Gastrocnemius medialis (tissue), 4 donors: ENCODE data around the gene CACNA2D1. TPM values are rescaled to one million over a fixed set of nuclear protein-coding genes. Genes with fewer than 3 reads are reported as not detected.

Source experiments
- ATAC-seq, 2 donors: fragments of 150-250 bp; one replicate each; pipeline ENCODE4 v1.9.1; 2016
- DNase-seq, 2 donors: peaks; one replicate each; pipeline ENCODE4 v3.0.0-alpha.2; 2019
- H3K27ac ChIP-seq, 4 donors: fragments of 200-600 bp; sonication (generic); 1 replicate in 1 of 4; 2 replicates in 3 of 4; pipeline ENCODE4 v1.5.1; 2016 to 2018; ENCODE audit warnings: mild to moderate bottlenecking in 2 of 4, moderate library complexity in 1 of 4
- H3K27me3 ChIP-seq, 3 donors: fragments of 200-600 bp; sonication (generic) in 2 of 3; 1 replicate in 1 of 3; 2 replicates in 2 of 3; pipeline versions ENCODE4 v1.5.1 to v1.6.0; 2016 to 2019; ENCODE audit warnings: mild to moderate bottlenecking in 1 of 3, moderate library complexity in 1 of 3
- H3K36me3 ChIP-seq, 2 donors: fragments of 200-600 bp; sonication (generic) in 1 of 2; one replicate each; pipeline ENCODE4 v1.5.1; 2017 to 2018
- H3K4me1 ChIP-seq, 2 donors: fragments of 200-600 bp; sonication (generic) in 1 of 2; one replicate each; pipeline ENCODE4 v1.5.1; 2016 to 2017; ENCODE audit warnings: mild to moderate bottlenecking in 2 of 2
- H3K4me3 ChIP-seq, 4 donors: fragments of 200-600 bp; sonication (generic) in 3 of 4; 1 replicate in 1 of 4; 2 replicates in 3 of 4; pipeline ENCODE4 v1.5.1; 2016 to 2019; ENCODE audit warnings: mild to moderate bottlenecking in 2 of 4
- H3K9me3 ChIP-seq, 3 donors: fragments of 200-600 bp; sonication (generic) in 2 of 3; 1 replicate in 1 of 3; 2 replicates in 2 of 3; pipeline ENCODE4 v1.5.1; 2016 to 2019
- CTCF ChIP-seq, 5 experiments: fragments of 450-650 bp in 3 of 5; fragments of 200-600 bp in 2 of 5; sonication (generic) in 2 of 5; IDR thresholded peaks in 4 of 5; conservative IDR thresholded peaks in 1 of 5; 1 replicate in 4 of 5; 2 replicates in 1 of 5; pipeline ENCODE4 v1.5.1; 2016 to 2019; ENCODE audit warnings: antibody characterized with exemption in 5 of 5, mild to moderate bottlenecking in 3 of 5, moderate library complexity in 3 of 5
- POLR2A ChIP-seq, 2 donors: fragments of 450-650 bp; IDR thresholded peaks; one replicate each; pipeline ENCODE4 v1.6.1; 2017; ENCODE audit warnings: antibody characterized with exemption in 2 of 2, mild to moderate bottlenecking in 2 of 2, moderate library complexity in 2 of 2
- in situ Hi-C, 4 donors: fragments of 200-750 bp; cut with MboI; loops; one replicate each; pipeline versions ENCODE4 v1.15.0 to v1.8.0; 2017; ENCODE audit warnings: low sequenced_read_pairs in 4 of 4
- intact Hi-C: fragments of 100-400 bp; cut with DNase I; formaldehyde crosslinking; loops from one replicate; pipeline ENCODE4 v1.15.1; 2023; ENCODE audit warnings: low total_unique reads
- total RNA-seq, 4 donors: library from RNA; depleted of rRNA; stranded (reverse); fragments of >200 nt; gene quantifications; one replicate each; pipeline versions ENCODE4 v1.1.0 to v1.2.3, GENCODE V29; 2016

Gene CACNA2D1
- total RNA-seq, 4 donors from 2014 or later, result 83.9 to 157 (median 120) TPM

GRCh38 chr7:82382276-82382675 is 61.3 kb downstream of the CACNA2D1 start:
- H3K36me3 ChIP-seq, result no peaks in the 10 kb centered on the region
- H3K9me3 ChIP-seq, result no peaks in the 10 kb centered on the region
- intact Hi-C loops, result no loop called here
- no peak for TF ChIP-seq POLR2A (IDR thresholded peaks at IDR 0.05)
- TF ChIP-seq CTCF (IDR thresholded peaks at IDR 0.05 in 4 of 5, conservative IDR thresholded peaks at IDR 0.05 in 1 of 5), result no peak
- no peak overlapping the region for H3K4me3 ChIP-seq
- H3K27me3 ChIP-seq, result no peaks in the 10 kb centered on the region
- H3K27ac ChIP-seq, result peak overlapping the region in 2 of 4 donors; percentile 41 to 66
- in situ Hi-C loops, result no loop called here
- peaks cover 38 to 47% of the 10 kb centered on the region in 2 donors for H3K4me1 ChIP-seq
- ATAC-seq, result peak in 1 of 2 donors; percentile 55
- DNase-seq, result no peak

- no peaks in the 10 kb centered on the region for H3K9me3 ChIP-seq
- in situ Hi-C loops (no loop called here), intact Hi-C loops (no loop called here)
- H3K27ac ChIP-seq, result peak overlapping the region; percentile 35 to 58 (median 44)
- ATAC-seq, result no peak
- DNase-seq, result no peak
- no peaks in the 10 kb centered on the region for H3K36me3 ChIP-seq
- no peak overlapping the region for H3K4me3 ChIP-seq
- H3K4me1 ChIP-seq, result peaks cover 39 to 44% of the 10 kb centered on the region in 2 donors
- no peak for TF ChIP-seq POLR2A (IDR thresholded peaks at IDR 0.05)
- TF ChIP-seq CTCF (IDR thresholded peaks at IDR 0.05 in 4 of 5, conservative IDR thresholded peaks at IDR 0.05 in 1 of 5), result no peak
- no peaks in the 10 kb centered on the region for H3K27me3 ChIP-seq
Observed at GRCh38 chr7:82376739-82377138, 66.8 kb downstream of the CACNA2D1 start.

DNA sequence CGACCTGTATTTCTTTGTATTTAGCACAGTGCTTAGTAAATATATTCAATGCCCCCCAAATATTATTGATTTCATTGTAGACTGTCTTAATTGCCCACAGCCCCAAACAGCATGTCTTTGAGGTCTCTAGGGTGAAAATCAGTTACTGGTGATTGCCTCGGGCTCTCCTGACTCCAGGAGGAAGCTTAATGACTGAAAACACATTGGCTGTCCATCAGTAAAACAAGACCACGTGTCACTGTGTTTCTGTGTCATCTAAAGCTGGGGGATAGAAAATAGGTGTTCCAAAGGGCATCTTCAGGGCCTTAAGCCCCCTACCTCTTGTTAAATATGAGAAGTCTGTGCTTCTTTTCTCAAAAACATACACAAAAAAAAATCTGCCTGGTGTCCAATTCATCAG is 67.9 kb downstream of the CACNA2D1 start:
- H3K27me3 ChIP-seq, result no peaks in the 10 kb centered on the region
- H3K9me3 ChIP-seq, result no peaks in the 10 kb centered on the region
- H3K4me3 ChIP-seq, result no peak overlapping the region
- no peak for DNase-seq
- H3K4me1 ChIP-seq, result peaks cover 39 to 44% of the 10 kb centered on the region in 2 donors
- intact Hi-C loops (no loop called here), in situ Hi-C loops (no loop called here)
- no peak for TF ChIP-seq POLR2A (IDR thresholded peaks at IDR 0.05)
- no peak for TF ChIP-seq CTCF (IDR thresholded peaks at IDR 0.05 in 4 of 5, conservative IDR thresholded peaks at IDR 0.05 in 1 of 5)
- ATAC-seq, result no peak
- peak overlapping the region; percentile 35 to 58 (median 44) for H3K27ac ChIP-seq
- H3K36me3 ChIP-seq, result no peaks in the 10 kb centered on the region

DNA sequence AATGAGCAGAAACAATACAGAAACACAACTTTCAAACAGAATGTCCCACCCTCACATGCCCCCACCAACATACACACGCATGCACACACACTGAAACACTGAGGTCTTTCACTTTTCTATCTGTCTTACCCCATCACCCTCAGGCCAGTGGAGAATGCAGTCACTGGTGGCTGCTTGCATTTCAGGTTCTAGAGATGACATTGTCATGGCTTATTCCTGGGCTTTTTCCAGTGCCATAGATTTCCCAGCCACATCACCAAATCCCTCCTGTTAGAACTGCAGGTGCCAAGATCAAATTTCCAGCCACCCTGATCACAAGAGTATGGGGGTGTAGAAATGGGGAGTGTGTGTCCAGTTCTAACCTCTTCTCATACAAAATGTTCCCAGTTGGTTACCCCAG is 68.4 kb downstream of the CACNA2D1 start:
- no peaks in the 10 kb centered on the region for H3K9me3 ChIP-seq
- intact Hi-C loops, result no loop called here
- H3K4me3 ChIP-seq, result no peak overlapping the region
- H3K4me1 ChIP-seq, result peaks cover 39 to 44% of the 10 kb centered on the region in 2 donors
- H3K36me3 ChIP-seq, result no peaks in the 10 kb centered on the region
- in situ Hi-C loops, result no loop called here
- H3K27ac ChIP-seq, result peak overlapping the region in 3 of 4 donors; percentile 39 to 58 (median 49)
- ATAC-seq, result peak in 1 of 2 donors; percentile 38
- H3K27me3 ChIP-seq, result no peaks in the 10 kb centered on the region
- no peak for DNase-seq
- no peak for TF ChIP-seq POLR2A (IDR thresholded peaks at IDR 0.05)
- TF ChIP-seq CTCF (IDR thresholded peaks at IDR 0.05 in 4 of 5, conservative IDR thresholded peaks at IDR 0.05 in 1 of 5), result no peak
